Measurements from ENCODE around the gene BABAM2. TPM values are rescaled to one million over a fixed set of nuclear protein-coding genes. Genes with fewer than 3 reads are reported as not detected.

Gene BABAM2
- total RNA-seq, 1 donor = 28.5 TPM

DNA sequence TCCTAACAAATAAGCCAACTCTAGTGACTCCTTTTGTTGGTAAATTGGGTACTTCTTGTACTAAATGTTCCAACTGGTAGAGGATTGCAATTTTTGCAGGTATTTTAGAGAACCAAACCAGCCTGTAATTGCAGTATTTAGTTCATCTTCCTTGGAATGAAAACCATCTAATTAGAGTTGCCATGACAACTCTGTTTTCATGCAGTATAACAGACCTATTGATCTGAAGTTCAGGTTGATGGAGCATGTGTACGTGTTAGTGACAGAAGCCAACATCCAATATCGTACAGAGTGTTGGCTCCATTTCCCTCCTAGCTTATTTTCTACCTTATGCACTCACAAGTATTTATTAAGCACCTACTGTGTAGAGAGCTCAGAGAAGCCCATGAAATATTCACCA, 325.8 kb downstream of the BABAM2 start:
- no peak for DNase-seq (ENCODE audit: low read depth)
- H3K4me3 ChIP-seq (ENCODE audit: low read depth, low read length) = no peak overlapping the region
- TF ChIP-seq, protein P1, sequence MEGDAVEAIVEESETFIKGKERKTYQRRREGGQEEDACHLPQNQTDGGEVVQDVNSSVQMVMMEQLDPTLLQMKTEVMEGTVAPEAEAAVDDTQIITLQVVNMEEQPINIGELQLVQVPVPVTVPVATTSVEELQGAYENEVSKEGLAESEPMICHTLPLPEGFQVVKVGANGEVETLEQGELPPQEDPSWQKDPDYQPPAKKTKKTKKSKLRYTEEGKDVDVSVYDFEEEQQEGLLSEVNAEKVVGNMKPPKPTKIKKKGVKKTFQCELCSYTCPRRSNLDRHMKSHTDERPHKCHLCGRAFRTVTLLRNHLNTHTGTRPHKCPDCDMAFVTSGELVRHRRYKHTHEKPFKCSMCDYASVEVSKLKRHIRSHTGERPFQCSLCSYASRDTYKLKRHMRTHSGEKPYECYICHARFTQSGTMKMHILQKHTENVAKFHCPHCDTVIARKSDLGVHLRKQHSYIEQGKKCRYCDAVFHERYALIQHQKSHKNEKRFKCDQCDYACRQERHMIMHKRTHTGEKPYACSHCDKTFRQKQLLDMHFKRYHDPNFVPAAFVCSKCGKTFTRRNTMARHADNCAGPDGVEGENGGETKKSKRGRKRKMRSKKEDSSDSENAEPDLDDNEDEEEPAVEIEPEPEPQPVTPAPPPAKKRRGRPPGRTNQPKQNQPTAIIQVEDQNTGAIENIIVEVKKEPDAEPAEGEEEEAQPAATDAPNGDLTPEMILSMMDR (IDR thresholded peaks at IDR 0.05; ENCODE audit: insufficient read depth, low read depth, low read length) = no peak

DNA sequence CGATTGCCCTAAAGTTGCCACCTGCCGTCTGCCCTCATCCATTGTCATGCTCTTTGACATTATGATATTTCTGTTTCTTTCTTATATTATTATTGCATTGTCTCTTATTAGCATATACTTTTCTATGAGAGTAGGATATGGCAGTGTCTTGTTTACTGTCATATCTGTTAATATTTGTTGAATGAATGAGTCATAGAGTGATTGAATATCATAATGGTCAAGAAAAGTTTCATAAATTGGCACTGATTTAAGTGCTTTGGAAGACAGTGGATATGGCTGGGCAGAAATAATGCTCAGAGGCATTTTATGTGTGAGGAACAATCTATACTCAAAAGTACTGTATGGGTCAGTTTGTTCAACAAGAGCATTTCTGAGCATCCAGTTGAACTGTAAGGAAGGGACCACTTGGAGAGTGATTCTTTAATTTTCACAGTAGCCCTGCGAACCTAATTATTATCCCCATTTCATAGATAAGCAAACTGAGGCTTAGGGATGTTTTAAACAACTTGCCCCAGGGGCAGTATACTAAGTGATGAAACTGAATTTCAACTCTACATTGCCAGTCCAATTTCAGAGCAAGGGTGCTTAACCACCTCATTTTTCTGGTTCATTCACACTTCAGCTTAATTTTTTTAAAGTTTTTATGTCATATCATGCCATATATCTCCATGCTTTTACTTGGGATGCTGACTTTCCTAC, 326.7 kb downstream of the BABAM2 start:
- no peak overlapping the region for H3K4me3 ChIP-seq (ENCODE audit: low read depth, low read length)
- DNase-seq (ENCODE audit: low read depth) = no peak
- TF ChIP-seq, protein P1 (IDR thresholded peaks at IDR 0.05; ENCODE audit: insufficient read depth, low read depth, low read length) = no peak

DNA sequence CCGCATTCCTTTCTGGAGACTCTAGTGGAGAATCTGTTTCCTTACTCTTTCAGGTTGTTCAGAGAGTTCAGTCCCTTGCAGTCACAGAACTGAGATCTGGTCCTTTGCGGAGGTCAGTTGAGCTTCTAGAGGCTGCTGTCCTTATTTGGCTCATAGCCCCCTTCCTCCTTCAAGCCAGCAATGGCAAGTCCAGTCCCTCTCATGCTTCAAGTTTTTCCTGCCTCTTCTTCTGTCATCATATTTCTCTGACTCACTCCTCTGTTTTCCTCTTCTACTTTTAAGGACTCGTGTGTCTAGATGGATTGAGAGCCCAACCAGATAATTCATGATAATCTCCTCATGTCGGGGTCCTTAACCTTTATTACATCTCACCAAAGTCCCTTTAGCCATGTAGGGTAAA, 328.6 kb downstream of the BABAM2 start:
- no peak overlapping the region for H3K4me3 ChIP-seq (ENCODE audit: low read depth, low read length)
- TF ChIP-seq, protein P1 (IDR thresholded peaks at IDR 0.05; ENCODE audit: insufficient read depth, low read depth, low read length) = no peak
- DNase-seq (ENCODE audit: low read depth) = peak; percentile 14

DNA sequence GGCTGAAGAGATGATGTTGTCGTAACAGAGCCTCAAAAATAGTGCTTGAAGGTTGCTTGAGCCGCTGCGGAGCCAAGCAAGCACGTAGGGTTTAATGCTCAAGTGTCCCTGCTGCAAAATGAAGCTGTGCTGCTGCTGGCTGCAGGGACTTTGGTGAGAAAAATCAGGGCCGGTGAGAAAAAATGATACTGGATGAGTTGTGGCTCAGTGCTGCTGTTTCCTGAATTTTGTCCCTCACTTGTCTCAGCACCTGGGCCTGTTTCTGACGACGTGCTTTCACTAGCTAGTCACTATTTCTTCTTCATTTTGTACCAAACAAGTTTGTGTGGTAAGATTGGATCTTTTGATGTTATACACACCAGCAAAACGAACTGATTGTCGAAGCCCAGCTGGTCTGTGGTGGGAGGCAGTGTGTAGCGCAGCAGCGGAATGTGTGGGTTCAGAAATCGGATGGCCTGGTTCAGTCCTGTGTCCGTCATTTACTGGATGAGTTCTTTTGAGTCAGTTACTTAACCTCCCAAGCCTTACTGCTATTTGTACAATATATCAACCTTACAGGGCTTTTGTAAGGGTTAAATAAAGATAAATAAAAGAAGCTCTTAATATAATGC, 329.3 kb downstream of the BABAM2 start:
- peak; percentile 28 for DNase-seq (ENCODE audit: low read depth)
- TF ChIP-seq, protein P1 (IDR thresholded peaks at IDR 0.05; ENCODE audit: insufficient read depth, low read depth, low read length) = no peak
- no peak overlapping the region for H3K4me3 ChIP-seq (ENCODE audit: low read depth, low read length)

DNA sequence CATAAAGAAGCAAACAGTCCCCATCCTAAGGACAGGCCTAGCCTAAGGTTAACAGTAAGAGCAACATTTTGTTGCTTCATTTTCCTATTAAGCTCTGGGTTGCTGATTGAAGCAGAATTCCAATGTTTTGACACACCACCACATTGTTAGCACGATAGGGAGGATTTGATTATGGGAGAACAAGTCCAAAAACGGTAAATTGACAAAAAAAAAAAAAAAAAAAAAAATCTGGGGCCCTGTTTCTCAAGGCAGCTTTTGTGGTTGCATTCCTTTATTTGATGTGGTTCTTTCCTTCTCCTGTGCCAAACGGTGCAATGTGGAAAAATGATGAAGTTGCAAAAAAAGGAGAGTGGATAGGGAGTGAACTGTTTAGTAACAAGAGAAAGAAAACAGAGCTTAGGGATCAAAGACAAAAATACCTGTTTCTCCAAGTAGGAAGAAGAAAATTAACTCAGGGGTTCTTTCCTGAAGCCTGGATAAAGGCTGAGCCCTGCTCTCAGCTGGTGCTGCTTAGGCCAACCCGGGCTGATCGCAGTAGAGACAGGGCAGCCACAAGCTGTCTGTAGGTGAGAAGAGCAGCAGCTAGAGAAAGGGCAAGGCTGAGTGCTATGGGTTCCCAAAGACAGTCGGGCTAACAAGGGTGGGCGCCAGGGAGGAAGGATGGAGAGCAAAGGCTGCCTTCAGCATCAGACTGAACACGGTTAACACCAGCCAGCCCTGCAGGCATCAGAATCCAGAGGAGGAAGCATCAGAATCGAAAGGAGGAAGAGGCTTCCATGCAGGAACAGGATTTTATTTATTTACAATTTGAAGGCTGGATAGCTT, 334.3 kb downstream of the BABAM2 start:
- TF ChIP-seq, protein P1 (IDR thresholded peaks at IDR 0.05; ENCODE audit: insufficient read depth, low read depth, low read length) = no peak
- H3K4me3 ChIP-seq (ENCODE audit: low read depth, low read length) = peak overlapping the region; percentile 17
- peak; percentile 98 for DNase-seq (ENCODE audit: low read depth)

DNA sequence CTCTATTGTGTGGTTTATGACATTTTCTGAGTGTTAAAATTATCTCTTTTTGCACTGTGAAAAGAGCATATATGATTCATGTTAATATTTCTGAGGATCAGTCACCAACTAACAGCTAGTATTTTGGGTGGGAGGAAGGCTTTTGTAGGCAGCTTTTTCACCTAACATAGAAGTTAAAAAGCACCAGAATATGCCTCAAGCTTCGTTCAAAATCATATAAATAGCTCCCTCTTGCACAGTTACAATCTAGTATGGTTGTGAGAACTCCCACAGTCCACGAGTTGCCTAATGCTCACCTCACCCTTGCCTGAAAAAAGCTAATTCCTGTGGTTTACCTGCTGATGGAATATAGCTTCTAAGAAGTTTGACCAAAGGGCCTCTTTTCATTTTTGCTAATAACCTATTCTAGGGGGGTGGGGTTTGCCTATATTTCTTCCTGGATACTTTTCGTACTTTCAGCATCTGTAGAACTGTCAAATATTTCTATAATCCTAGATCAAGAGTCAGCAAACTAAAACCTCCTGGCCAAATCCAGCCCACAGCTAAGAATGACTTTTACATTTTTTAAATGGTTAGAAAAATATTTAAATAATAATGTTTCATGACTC, 335.0 kb downstream of the BABAM2 start:
- peak; percentile 17 for DNase-seq (ENCODE audit: low read depth)
- TF ChIP-seq, protein P1 (IDR thresholded peaks at IDR 0.05; ENCODE audit: insufficient read depth, low read depth, low read length) = no peak
- H3K4me3 ChIP-seq (ENCODE audit: low read depth, low read length) = no peak overlapping the region
